HepG2 (cell line): ENCODE measurements around the gene MMP28. TPM values are rescaled to one million over a fixed set of nuclear protein-coding genes. Genes with fewer than 3 reads are reported as not detected.

ENCODE experiments used
- BHLHE40 ChIP-seq: IDR thresholded peaks from 2 replicates; pipeline ENCODE4 v1.6.1; 2011; ENCODE audit warnings: low read length, improper control_type of control experiment
- CHD2 ChIP-seq: IDR thresholded peaks from 2 replicates; pipeline ENCODE4 v1.6.1; 2011; ENCODE audit warnings: low read depth, low read length, improper control_type of control experiment
- DR1 ChIP-seq: sonication (generic); formaldehyde crosslinking; IDR thresholded peaks from 2 replicates; pipeline ENCODE4 v1.8.0; 2021; ENCODE audit warnings: mild to moderate bottlenecking, missing genetic modification reagents, inconsistent platforms
- ELK4 ChIP-seq: sonication (generic); formaldehyde crosslinking; IDR thresholded peaks from 2 replicates; pipeline ENCODE4 v1.9.0; 2021; ENCODE audit warnings: missing genetic modification reagents, borderline replicate concordance
- HNF1B ChIP-seq: sonication (generic); formaldehyde crosslinking; IDR thresholded peaks from 2 replicates; pipeline ENCODE4 v1.5.1; 2020; ENCODE audit warnings: mild to moderate bottlenecking, moderate library complexity, missing genetic modification reagents
- MAX ChIP-seq: IDR thresholded peaks from 2 replicates; pipeline ENCODE4 v1.6.1; 2012; ENCODE audit warnings: inconsistent platforms
- NFKBIZ ChIP-seq: IDR thresholded peaks from 2 replicates; pipeline ENCODE4 v1.6.1; 2018; ENCODE audit warnings: missing genetic modification reagents, missing compliant biosample characterization
- NONO ChIP-seq, 2 experiments: fragments of 450-650 bp in 1 of 2; sonication (generic) in 1 of 2; formaldehyde crosslinking in 1 of 2; IDR thresholded peaks in 1 of 2; conservative IDR thresholded peaks in 1 of 2; 2 replicates each; pipeline versions ENCODE4 v1.6.1 to v1.8.0; 2017 to 2022; ENCODE audit warnings: mild to moderate bottlenecking in 1 of 2, missing genetic modification reagents in 1 of 2, moderate library complexity in 1 of 2
- NR2F2 ChIP-seq: IDR thresholded peaks from 2 replicates; pipeline ENCODE4 v1.6.1; 2012; ENCODE audit warnings: low read depth, inconsistent platforms, borderline replicate concordance
- POLR2AphosphoS5 ChIP-seq: IDR thresholded peaks from 2 replicates; pipeline ENCODE4 v1.6.1; 2012; ENCODE audit warnings: low read depth, low read length
- RARA ChIP-seq: IDR thresholded peaks from 2 replicates; pipeline ENCODE4 v1.6.1; 2016; ENCODE audit warnings: missing genetic modification reagents, missing compliant biosample characterization
- SOX5 ChIP-seq: IDR thresholded peaks from 2 replicates; pipeline ENCODE4 v1.6.1; 2016; ENCODE audit warnings: borderline replicate concordance
- ZNF3 ChIP-seq: IDR thresholded peaks from 2 replicates; pipeline ENCODE4 v1.7.0; 2017; ENCODE audit warnings: inconsistent platforms
- ZNF33A ChIP-seq: sonication (generic); formaldehyde crosslinking; IDR thresholded peaks from 2 replicates; pipeline ENCODE4 v1.5.1; 2020; ENCODE audit warnings: missing genetic modification reagents, mild to moderate bottlenecking, moderate library complexity, borderline replicate concordance
- ZNF605 ChIP-seq: sonication (generic); formaldehyde crosslinking; IDR thresholded peaks from 2 replicates; pipeline ENCODE4 v1.8.0; 2022; ENCODE audit warnings: mild to moderate bottlenecking, missing genetic modification reagents
- ZNF646 ChIP-seq: sonication (generic); formaldehyde crosslinking; IDR thresholded peaks from 2 replicates; pipeline ENCODE4 v1.9.0; 2021; ENCODE audit warnings: mild to moderate bottlenecking, missing genetic modification reagents
- ZNF737 ChIP-seq: sonication (generic); formaldehyde crosslinking; IDR thresholded peaks from 2 replicates; pipeline ENCODE4 v1.5.0; 2020; ENCODE audit warnings: missing genetic modification reagents, mild to moderate bottlenecking, borderline replicate concordance
- polyA plus RNA-seq, 8 experiments: library from polyadenylated mRNA; depleted of rRNA in 3 of 8; stranded (reverse) in 7 of 8; unstranded in 1 of 8; fragments of >200 nt; fragmentation: Illumina TruSeq in 4 of 8; extraction: Trizol in 4 of 8; gene quantifications; 2 replicates each; pipeline versions ENCODE4 v1.2.1 to v1.2.3, GENCODE V29; 2011 to 2016; ENCODE audit warnings: low read depth in 4 of 8, missing spikeins in 1 of 8, mixed read lengths in 1 of 8; ENCODE audit not compliant: insufficient read depth in 1 of 8
- total RNA-seq, 5 experiments: library from RNA; depleted of rRNA; stranded (reverse); fragments of >200 nt; fragmentation: Illumina TruSeq; extraction: Trizol; gene quantifications; 2 replicates each; pipeline ENCODE4 v1.2.3, GENCODE V29; 2016; ENCODE audit warnings: low read depth in 1 of 5
- TF ChIP-seq, protein P1 (sequence below), 2 experiments: fragments of 450-650 bp in 1 of 2; sonication (generic) in 1 of 2; formaldehyde crosslinking; IDR thresholded peaks; 2 replicates each; pipeline versions ENCODE4 v1.5.0 to v1.8.0; 2020 to 2022; ENCODE audit warnings: mild to moderate bottlenecking in 1 of 2, missing genetic modification reagents in 1 of 2

The MMP28 gene
- total and polyA plus RNA-seq, 2 of the 13 experiments (the other 11 are each of a cell fraction or from before 2014, with no cell fraction given), result not detected

DNA sequence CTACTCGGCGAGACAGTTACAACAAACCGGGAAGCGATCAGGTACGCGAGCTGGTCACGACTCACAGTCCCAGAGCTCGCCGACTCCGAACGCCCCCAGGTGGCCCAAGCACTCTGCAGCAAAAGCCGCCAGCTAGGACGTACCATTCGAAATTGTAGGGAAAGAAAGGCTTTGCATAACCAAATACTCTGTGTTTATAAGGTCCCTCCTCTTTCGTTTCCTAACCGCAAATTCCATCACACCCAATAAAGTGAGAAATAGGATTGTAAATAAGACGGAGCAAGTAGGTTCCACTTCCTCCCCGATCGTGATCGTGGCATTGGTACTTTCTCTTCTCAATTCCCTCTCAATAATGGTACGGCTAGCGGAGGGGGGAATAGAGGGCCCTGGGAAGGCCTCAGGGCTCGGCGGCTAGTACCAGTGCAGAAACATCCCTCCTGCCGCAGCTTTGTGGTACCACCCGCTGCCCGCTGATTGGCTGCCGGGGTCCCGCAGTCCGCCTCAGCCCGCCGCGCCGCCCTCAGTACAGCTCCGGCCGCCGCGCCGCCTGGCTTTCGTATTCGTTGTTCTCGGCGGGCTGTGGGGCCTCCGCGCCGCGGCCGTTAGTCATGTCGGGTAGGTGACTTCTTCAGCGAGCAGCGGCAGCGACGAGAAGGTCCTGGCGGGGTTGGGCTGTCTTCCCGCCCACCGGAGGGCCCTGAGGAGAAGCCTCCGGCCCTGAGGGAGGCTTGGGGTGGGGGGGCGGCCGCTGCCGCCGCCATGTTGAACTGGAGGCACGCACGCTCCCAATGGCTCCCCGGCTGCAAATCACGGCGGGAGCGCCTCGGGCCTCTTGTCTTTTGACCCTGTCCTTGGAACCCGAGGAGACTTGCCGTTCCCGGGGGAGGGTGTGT lies 13.8 kb upstream of the MMP28 start, which contains the start of gene TAF15 (continued):
- TF ChIP-seq ZNF33A (0 out of 2 replicates have a peak, but pooled peaks have one; percentile 40), HNF1B (CRISPR knock-in tag) (peak; percentile 67; the same call in 1 of the 2 replicates), ELK4 (CRISPR knock-in tag) (no peak), ZNF3 (CRISPR knock-in tag) (no peak), NONO (IDR thresholded peaks at IDR 0.05) (peak; percentile 91; the same call in 1 of the 2 replicates), NONO (CRISPR knock-in tag; conservative IDR thresholded peaks at IDR 0.05) (peak; percentile 93), POLR2AphosphoS5 (peak; percentile 94), DR1 (CRISPR knock-in tag) (peak; percentile 60; the same call in 1 of the 2 replicates), ZNF605 (peak; percentile 97), ZNF646 (CRISPR knock-in tag) (no peak), RARA (no peak; the same call in 1 of the 2 replicates), ZNF737 (CRISPR knock-in tag) (no peak), BHLHE40 (peak; percentile 97), SOX5 (CRISPR knock-in tag) (peak; percentile 17; the same call in 1 of the 2 replicates), NFKBIZ (peak; percentile 63; the same call in 1 of the 2 replicates), NR2F2 (peak; percentile 7; the same call in 1 of the 2 replicates), MAX (peak; percentile 77; the same call in 1 of the 2 replicates), CHD2 (no peak)
- TF ChIP-seq, protein P1, sequence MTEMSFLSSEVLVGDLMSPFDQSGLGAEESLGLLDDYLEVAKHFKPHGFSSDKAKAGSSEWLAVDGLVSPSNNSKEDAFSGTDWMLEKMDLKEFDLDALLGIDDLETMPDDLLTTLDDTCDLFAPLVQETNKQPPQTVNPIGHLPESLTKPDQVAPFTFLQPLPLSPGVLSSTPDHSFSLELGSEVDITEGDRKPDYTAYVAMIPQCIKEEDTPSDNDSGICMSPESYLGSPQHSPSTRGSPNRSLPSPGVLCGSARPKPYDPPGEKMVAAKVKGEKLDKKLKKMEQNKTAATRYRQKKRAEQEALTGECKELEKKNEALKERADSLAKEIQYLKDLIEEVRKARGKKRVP (CRISPR knock-in tag; IDR thresholded peaks at IDR 0.05), result peak in 1 of 2 experiments; percentile 60; a peak in 2 of 4 replicates
